Measurements from ENCODE around the gene PIK3CG.

PIK3CG gene

DNA sequence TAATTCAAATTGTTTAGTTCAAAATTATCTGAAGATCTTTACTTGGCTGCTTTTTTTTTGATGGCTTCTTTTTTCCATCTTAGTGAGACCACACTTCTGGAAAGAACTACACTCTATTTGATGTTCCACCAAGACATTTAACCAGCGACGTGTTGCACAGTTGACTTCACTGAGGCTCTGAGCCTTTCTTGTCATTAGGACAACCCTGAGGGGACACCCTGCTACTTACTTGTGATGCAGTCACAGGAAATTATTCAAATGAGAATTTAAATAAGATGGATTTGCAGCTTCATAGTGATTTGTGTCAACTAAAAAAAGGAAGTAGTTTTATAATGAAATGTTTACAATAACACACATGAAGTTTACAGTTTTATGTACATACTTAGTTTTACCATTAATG lies 25.6 kb upstream of the PIK3CG start:
- no peaks in the 10 kb centered on the region for H3K36me3 ChIP-seq (ENCODE audit: control insufficient read depth in 2 of 2, insufficient read depth in 1 of 2, low read length in 2 of 2)
- no peak overlapping the region for H3K27ac ChIP-seq (ENCODE audit: extremely low read depth, low read depth, low read length)
- POLR2A ChIA-PET: no interaction called here
- CTCF ChIA-PET: interaction anchor here (0.6 kb wide), 1 partner anchor 641 kb away, joined by 4 read pairs; no protein-coding TSS in a partner anchor
- H3K4me3 ChIP-seq (ENCODE audit: low read depth, low read length): no peak overlapping the region
- no peaks in the 10 kb centered on the region for H3K9me3 ChIP-seq (ENCODE audit: control insufficient read depth, insufficient read depth, low read depth, low read length)
- TF ChIP-seq KLF10 (tag by site-specific recombination; IDR thresholded peaks at IDR 0.05): no peak
- TF ChIP-seq ZNF239 (tag by site-specific recombination; IDR thresholded peaks at IDR 0.05): no peak
- no peak for TF ChIP-seq ZNF311 (tag by site-specific recombination; IDR thresholded peaks at IDR 0.05; ENCODE audit: borderline replicate concordance)
- no peak for TF ChIP-seq ZNF248 (tag by site-specific recombination; IDR thresholded peaks at IDR 0.05)
- TF ChIP-seq, protein P1, sequence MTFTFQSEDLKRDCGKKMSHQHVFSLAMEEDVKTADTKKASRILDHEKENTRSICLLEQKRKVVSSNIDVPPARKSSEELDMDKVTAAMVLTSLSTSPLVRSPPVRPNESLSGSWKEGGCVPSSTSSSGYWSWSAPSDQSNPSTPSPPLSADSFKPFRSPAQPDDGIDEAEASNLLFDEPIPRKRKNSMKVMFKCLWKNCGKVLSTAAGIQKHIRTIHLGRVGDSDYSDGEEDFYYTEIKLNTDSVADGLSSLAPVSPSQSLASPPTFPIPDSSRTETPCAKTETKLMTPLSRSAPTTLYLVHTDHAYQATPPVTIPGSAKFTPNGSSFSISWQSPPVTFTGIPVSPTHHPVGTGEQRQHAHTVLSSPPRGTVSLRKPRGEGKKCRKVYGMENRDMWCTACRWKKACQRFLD (tag by site-specific recombination; IDR thresholded peaks at IDR 0.05): no peak
- no peak for TF ChIP-seq ZNF785 (tag by site-specific recombination; IDR thresholded peaks at IDR 0.05)
- TF ChIP-seq ZNF112 (tag by site-specific recombination; IDR thresholded peaks at IDR 0.05): no peak
- no peak for TF ChIP-seq PRDM6 (tag by site-specific recombination; IDR thresholded peaks at IDR 0.05)
- no peak for TF ChIP-seq ZNF280C (tag by site-specific recombination; IDR thresholded peaks at IDR 0.05)
- TF ChIP-seq ZNF677 (tag by site-specific recombination; IDR thresholded peaks at IDR 0.05): no peak
- no peaks in the 10 kb centered on the region for H3K4me1 ChIP-seq (ENCODE audit: control insufficient read depth, insufficient read depth, low read length)

DNA sequence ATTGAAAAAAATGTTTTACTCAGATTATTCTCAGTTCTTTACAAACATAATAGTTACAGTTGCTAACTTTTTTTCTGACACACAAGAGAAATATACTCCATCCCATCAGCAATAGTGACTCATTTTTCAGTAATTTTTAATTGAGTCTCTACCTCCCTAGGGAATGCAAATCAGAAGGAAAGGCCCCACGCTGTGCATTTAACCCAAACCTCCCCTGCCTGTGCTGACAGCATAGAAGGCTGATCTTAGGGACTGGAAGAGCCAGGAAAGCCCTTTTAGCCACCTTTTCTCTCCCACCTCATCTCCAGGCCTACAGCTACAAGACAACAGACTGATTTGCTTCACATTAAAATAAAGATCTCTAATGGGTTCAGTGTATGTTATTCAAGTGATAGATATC lies 24.7 kb upstream of the PIK3CG start:
- H3K4me1 ChIP-seq (ENCODE audit: control insufficient read depth, insufficient read depth, low read length): no peaks in the 10 kb centered on the region
- POLR2A ChIA-PET: no interaction called here
- H3K4me3 ChIP-seq (ENCODE audit: low read depth, low read length): no peak overlapping the region
- H3K27ac ChIP-seq (ENCODE audit: extremely low read depth, low read depth, low read length): no peak overlapping the region
- CTCF ChIA-PET: no interaction called here
- no peaks in the 10 kb centered on the region for H3K36me3 ChIP-seq (ENCODE audit: control insufficient read depth in 2 of 2, insufficient read depth in 1 of 2, low read length in 2 of 2)
- no peak for TF ChIP-seq SP3 (tag by site-specific recombination; IDR thresholded peaks at IDR 0.05)
- peak; percentile 79 for TF ChIP-seq GLIS1 (tag by site-specific recombination; IDR thresholded peaks at IDR 0.05)
- H3K9me3 ChIP-seq (ENCODE audit: control insufficient read depth, insufficient read depth, low read depth, low read length): no peaks in the 10 kb centered on the region

- H3K36me3 ChIP-seq (ENCODE audit: control insufficient read depth in 2 of 2, insufficient read depth in 1 of 2, low read length in 2 of 2): no peaks in the 10 kb centered on the region
- no peaks in the 10 kb centered on the region for H3K4me1 ChIP-seq (ENCODE audit: control insufficient read depth, insufficient read depth, low read length)
- no peak overlapping the region for H3K27ac ChIP-seq (ENCODE audit: extremely low read depth, low read depth, low read length)
- H3K4me3 ChIP-seq (ENCODE audit: low read depth, low read length): no peak overlapping the region
- ChIA-PET POLR2A (no interaction called here), CTCF (no interaction called here)
- TF ChIP-seq ZIC2 (tag by site-specific recombination; IDR thresholded peaks at IDR 0.05) (peak; percentile 95), ZNF514 (tag by site-specific recombination; IDR thresholded peaks at IDR 0.05) (no peak), ZNF274 (IDR thresholded peaks at IDR 0.05; ENCODE audit: low read length) (no peak), ZNF274 (tag by site-specific recombination; IDR thresholded peaks at IDR 0.05; ENCODE audit: borderline replicate concordance) (no peak), ATF2 (tag by site-specific recombination; IDR thresholded peaks at IDR 0.05; ENCODE audit: low read depth) (0 out of 2 replicates have a peak, but pooled peaks have one; percentile 39), GLIS1 (tag by site-specific recombination; IDR thresholded peaks at IDR 0.05) (peak; percentile 98), ZNF302 (tag by site-specific recombination; IDR thresholded peaks at IDR 0.05; ENCODE audit: low read depth) (no peak), ZNF24 (tag by site-specific recombination; IDR thresholded peaks at IDR 0.05) (no peak)
- no peaks in the 10 kb centered on the region for H3K9me3 ChIP-seq (ENCODE audit: control insufficient read depth, insufficient read depth, low read depth, low read length)
Observed at GRCh38 chr7:106841896-106842390, 23.1 kb upstream of the PIK3CG start.
